Astrocyte (in vitro differentiated cells and primary cell): ENCODE results near the gene UACA. TPM values are rescaled to one million over a fixed set of nuclear protein-coding genes. Genes with fewer than 3 reads are reported as not detected.

Experiments used
- DNase-seq: peaks from one replicate; pipeline ENCODE4 v3.0.0-alpha.2; 2010; ENCODE audit warnings: low read depth
- FAIRE-seq: peaks from 2 replicates; lab custom pipeline; 2011; peaks lifted over from hg19 to GRCh38; lab: Jason Lieb, UNC
- H2AFZ ChIP-seq: 2 replicates; pipeline ENCODE4 v1.6.0; 2012; ENCODE audit warnings: low read depth, low read length, inconsistent platforms
- H3K27ac ChIP-seq: 2 replicates; pipeline ENCODE4 v1.5.1; 2011; ENCODE audit warnings: low read depth, low read length, inconsistent platforms
- H3K27me3 ChIP-seq: 2 replicates; pipeline ENCODE4 v1.6.0; 2011; ENCODE audit warnings: low read length, inconsistent platforms; ENCODE audit not compliant: insufficient read depth
- H3K36me3 ChIP-seq: 2 replicates; pipeline ENCODE4 v1.5.1; 2011; ENCODE audit warnings: low read length, inconsistent platforms; ENCODE audit not compliant: insufficient read depth
- H3K4me1 ChIP-seq: 2 replicates; pipeline ENCODE4 v1.5.1; 2011; ENCODE audit warnings: low read length, inconsistent platforms; ENCODE audit not compliant: insufficient read depth
- H3K4me2 ChIP-seq: 2 replicates; pipeline ENCODE4 v1.6.0; 2012; ENCODE audit warnings: low read length, inconsistent platforms
- H3K4me3 ChIP-seq: 2 replicates; pipeline ENCODE4 v1.5.1; 2011; ENCODE audit warnings: low read depth, mild to moderate bottlenecking, low read length, inconsistent platforms; ENCODE audit not compliant: insufficient read depth
- H3K79me2 ChIP-seq: 2 replicates; pipeline ENCODE4 v1.6.0; 2012; ENCODE audit warnings: mild to moderate bottlenecking, low read length, inconsistent platforms; ENCODE audit not compliant: insufficient read depth
- H3K9ac ChIP-seq: 2 replicates; pipeline ENCODE4 v1.6.0; 2012; ENCODE audit warnings: mild to moderate bottlenecking, low read length, inconsistent platforms
- H3K9me3 ChIP-seq: 2 replicates; pipeline ENCODE4 v1.5.1; 2012; ENCODE audit warnings: low read depth, mild to moderate bottlenecking, low read length, inconsistent platforms; ENCODE audit not compliant: insufficient read depth
- H4K20me1 ChIP-seq: 2 replicates; pipeline ENCODE4 v1.6.0; 2012; ENCODE audit warnings: low read length, inconsistent platforms; ENCODE audit not compliant: insufficient read depth
- H3K27ac Mint-ChIP-seq: one replicate; pipeline ENCODE4 v1.8.0; 2021; ENCODE audit warnings: mild to moderate bottlenecking, mixed read lengths; ENCODE audit not compliant: unreplicated experiment
- H3K27me3 Mint-ChIP-seq: one replicate; pipeline ENCODE4 v1.8.0; 2021; ENCODE audit warnings: low read depth, mixed read lengths; ENCODE audit not compliant: unreplicated experiment
- H3K36me3 Mint-ChIP-seq: one replicate; pipeline ENCODE4 v1.8.0; 2021; ENCODE audit warnings: low read depth, mixed read lengths; ENCODE audit not compliant: unreplicated experiment
- H3K4me1 Mint-ChIP-seq: one replicate; pipeline ENCODE4 v1.8.0; 2021; ENCODE audit warnings: low read depth, mixed read lengths; ENCODE audit not compliant: unreplicated experiment
- H3K4me3 Mint-ChIP-seq: one replicate; pipeline ENCODE4 v1.8.0; 2021; ENCODE audit warnings: mild to moderate bottlenecking, moderate library complexity, mixed read lengths; ENCODE audit not compliant: unreplicated experiment
- H3K9me3 Mint-ChIP-seq: one replicate; pipeline ENCODE4 v1.8.0; 2021; ENCODE audit warnings: mild to moderate bottlenecking, mixed read lengths; ENCODE audit not compliant: unreplicated experiment
- EZH2 ChIP-seq: IDR thresholded peaks from 2 replicates; pipeline ENCODE4 v1.6.1; 2012; ENCODE audit warnings: mild to moderate bottlenecking, low read length, inconsistent platforms; ENCODE audit not compliant: insufficient read depth
- total RNA-seq: library from RNA; stranded (reverse); gene quantifications from 2 replicates; pipeline ENCODE4 v1.2.1, GENCODE V29; 2021
- TF ChIP-seq, protein P1 (sequence below): IDR thresholded peaks from 2 replicates; pipeline ENCODE4 v1.5.1; 2011; ENCODE audit warnings: low read depth, mild to moderate bottlenecking, inconsistent platforms, low read length, moderate library complexity; ENCODE audit not compliant: insufficient read depth

Gene UACA
- total RNA-seq, 1 donor from 2014 or later, result 168 TPM

DNA sequence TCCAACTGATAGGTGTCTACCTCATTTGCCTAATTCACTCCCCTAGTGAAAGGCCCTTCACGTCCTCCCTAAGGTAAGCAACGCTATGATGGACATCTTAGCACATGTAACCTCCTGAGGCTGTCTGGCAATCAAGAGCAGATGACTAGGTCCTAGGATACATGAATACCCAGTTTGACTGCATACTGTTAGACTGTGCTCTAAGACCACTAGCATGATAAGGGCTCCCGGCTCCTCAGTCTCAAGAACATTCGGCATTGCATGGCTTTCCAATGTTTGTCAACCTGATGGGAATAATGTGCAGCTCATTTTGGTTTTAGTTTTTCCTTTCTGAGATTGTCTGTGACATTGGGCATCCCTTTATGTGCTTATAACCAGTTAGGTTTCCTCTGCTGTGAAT is 152.1 kb downstream of the UACA start:
- no peak for DNase-seq
- Histone ChIP-seq H3K4me3 (no peak overlapping the region), H3K36me3 (no peaks in the 10 kb centered on the region), H3K79me2 (no peaks in the 10 kb centered on the region), H2AFZ (no peak overlapping the region), H3K27me3 (peaks cover 11% of the 10 kb centered on the region), H3K27ac (no peak overlapping the region), H3K9me3 (no peaks in the 10 kb centered on the region), H3K4me2 (no peak overlapping the region), H3K4me1 (peaks cover under 1% of the 10 kb centered on the region), H3K9ac (no peak overlapping the region), H4K20me1 (peaks cover 5% of the 10 kb centered on the region)
- no peak overlapping the region for H3K27ac Mint-ChIP-seq
- TF ChIP-seq, protein P1, sequence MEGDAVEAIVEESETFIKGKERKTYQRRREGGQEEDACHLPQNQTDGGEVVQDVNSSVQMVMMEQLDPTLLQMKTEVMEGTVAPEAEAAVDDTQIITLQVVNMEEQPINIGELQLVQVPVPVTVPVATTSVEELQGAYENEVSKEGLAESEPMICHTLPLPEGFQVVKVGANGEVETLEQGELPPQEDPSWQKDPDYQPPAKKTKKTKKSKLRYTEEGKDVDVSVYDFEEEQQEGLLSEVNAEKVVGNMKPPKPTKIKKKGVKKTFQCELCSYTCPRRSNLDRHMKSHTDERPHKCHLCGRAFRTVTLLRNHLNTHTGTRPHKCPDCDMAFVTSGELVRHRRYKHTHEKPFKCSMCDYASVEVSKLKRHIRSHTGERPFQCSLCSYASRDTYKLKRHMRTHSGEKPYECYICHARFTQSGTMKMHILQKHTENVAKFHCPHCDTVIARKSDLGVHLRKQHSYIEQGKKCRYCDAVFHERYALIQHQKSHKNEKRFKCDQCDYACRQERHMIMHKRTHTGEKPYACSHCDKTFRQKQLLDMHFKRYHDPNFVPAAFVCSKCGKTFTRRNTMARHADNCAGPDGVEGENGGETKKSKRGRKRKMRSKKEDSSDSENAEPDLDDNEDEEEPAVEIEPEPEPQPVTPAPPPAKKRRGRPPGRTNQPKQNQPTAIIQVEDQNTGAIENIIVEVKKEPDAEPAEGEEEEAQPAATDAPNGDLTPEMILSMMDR, result no peak
- no peak for TF ChIP-seq EZH2
- H3K9me3 Mint-ChIP-seq, result peaks cover 5% of the 10 kb centered on the region
- H3K36me3 Mint-ChIP-seq, result peaks cover 16% of the 10 kb centered on the region
- FAIRE-seq, result no peak
- H3K27me3 Mint-ChIP-seq, result no peaks in the 10 kb centered on the region
- H3K4me1 Mint-ChIP-seq, result peaks cover 10% of the 10 kb centered on the region
- H3K4me3 Mint-ChIP-seq, result no peak overlapping the region

DNA sequence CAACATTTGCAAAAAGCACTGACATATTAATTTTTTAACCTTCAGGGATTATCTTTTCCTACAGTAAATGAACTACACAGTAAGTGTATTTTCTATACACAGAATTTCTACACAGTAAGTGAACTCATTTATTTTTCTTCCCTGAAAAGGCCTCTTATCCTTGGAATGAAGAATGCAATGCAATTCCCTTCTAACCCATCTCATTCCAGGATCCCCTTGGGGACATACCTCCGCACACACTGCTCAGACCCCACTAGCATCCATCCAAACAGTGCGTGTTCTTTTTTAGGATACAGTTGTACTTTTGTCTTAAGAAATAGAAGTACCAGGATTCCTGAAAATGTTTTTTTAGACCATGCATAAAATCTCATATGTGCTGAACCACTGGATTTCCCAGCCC is 152.8 kb downstream of the UACA start:
- Mint-ChIP-seq H3K27me3 (no peaks in the 10 kb centered on the region), H3K36me3 (peaks cover 11% of the 10 kb centered on the region), H3K4me1 (peaks cover 14% of the 10 kb centered on the region), H3K27ac (no peak overlapping the region), H3K4me3 (no peak overlapping the region), H3K9me3 (peaks cover 5% of the 10 kb centered on the region)
- Histone ChIP-seq H3K4me1 (peaks cover 8% of the 10 kb centered on the region), H4K20me1 (no peaks in the 10 kb centered on the region), H3K4me3 (no peak overlapping the region), H3K27ac (no peak overlapping the region), H3K9me3 (no peaks in the 10 kb centered on the region), H3K27me3 (peaks cover 8% of the 10 kb centered on the region), H3K79me2 (no peaks in the 10 kb centered on the region), H3K9ac (no peak overlapping the region), H3K36me3 (no peaks in the 10 kb centered on the region), H2AFZ (no peak overlapping the region), H3K4me2 (no peak overlapping the region)
- TF ChIP-seq EZH2, result no peak
- TF ChIP-seq, protein P1, result no peak
- FAIRE-seq (no peak), DNase-seq (no peak)

DNA sequence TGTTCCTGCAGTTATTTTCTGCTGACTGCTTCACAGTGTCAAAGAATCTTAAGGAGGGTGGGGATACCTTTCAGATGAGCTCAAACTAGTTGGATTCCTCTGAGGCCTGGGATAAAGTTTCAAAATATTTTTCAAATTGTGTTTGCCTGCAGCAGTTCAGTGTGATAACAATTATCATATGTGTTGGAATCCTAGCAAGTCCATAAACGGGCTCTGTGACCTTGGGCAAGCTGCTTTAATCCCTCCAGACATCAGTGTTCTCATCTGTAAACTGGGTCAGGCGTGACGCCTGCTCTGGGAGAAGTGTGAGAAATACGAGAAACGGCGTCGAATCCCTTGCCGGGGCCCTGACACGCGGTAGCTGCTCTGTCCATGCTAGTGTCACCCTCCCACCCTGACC is 153.5 kb downstream of the UACA start:
- Histone ChIP-seq H4K20me1 (no peaks in the 10 kb centered on the region), H3K27ac (no peak overlapping the region), H3K36me3 (no peaks in the 10 kb centered on the region), H3K27me3 (peaks cover 5% of the 10 kb centered on the region), H2AFZ (no peak overlapping the region), H3K4me3 (no peak overlapping the region), H3K4me2 (no peak overlapping the region), H3K4me1 (peaks cover 15% of the 10 kb centered on the region), H3K9ac (no peak overlapping the region), H3K9me3 (no peaks in the 10 kb centered on the region), H3K79me2 (no peaks in the 10 kb centered on the region)
- FAIRE-seq (no peak), DNase-seq (no peak)
- TF ChIP-seq, protein P1, result no peak
- TF ChIP-seq EZH2, result no peak
- H3K36me3 Mint-ChIP-seq, result peaks cover 6% of the 10 kb centered on the region
- H3K4me1 Mint-ChIP-seq, result peaks cover 20% of the 10 kb centered on the region
- no peak overlapping the region for H3K4me3 Mint-ChIP-seq
- H3K27ac Mint-ChIP-seq, result no peak overlapping the region
- H3K27me3 Mint-ChIP-seq, result no peaks in the 10 kb centered on the region
- peaks cover 3% of the 10 kb centered on the region for H3K9me3 Mint-ChIP-seq
